ENCODE results near the gene DAPK1. TPM values are rescaled to one million over a fixed set of nuclear protein-coding genes. Genes with fewer than 3 reads are reported as not detected.

Gene DAPK1
- total RNA-seq, 2 donors from 2014 or later: 39.1 to 40.6 TPM

GRCh38 chr9:87516222-87516925 is 18.7 kb downstream of the DAPK1 start:
- Histone ChIP-seq H3K27me3 (replicated peaks; ENCODE audit: insufficient read depth) (no peaks in the 10 kb centered on the region), H3K4me3 (no peak overlapping the region), H3K4me1 (ENCODE audit: control insufficient read depth in 1 of 2, low read depth in 2 of 2) (no peaks in the 10 kb centered on the region), H3K27ac (no peak overlapping the region), H3K36me3 (no peaks in the 10 kb centered on the region), H3K9me3 (no peaks in the 10 kb centered on the region)
- no peak for TF ChIP-seq CTCF (IDR thresholded peaks at IDR 0.05)
- DNase-seq (ENCODE audit: low spot score): no peak
- no peak for ATAC-seq (ENCODE audit: insufficient number of reproducible peaks, low FRiP score, low read depth)

- Histone ChIP-seq H3K9me3 (no peaks in the 10 kb centered on the region), H3K4me3 (no peak overlapping the region), H3K4me1 (ENCODE audit: control insufficient read depth in 1 of 2, low read depth in 2 of 2) (no peaks in the 10 kb centered on the region), H3K36me3 (no peaks in the 10 kb centered on the region), H3K27ac (no peak overlapping the region), H3K27me3 (replicated peaks; ENCODE audit: insufficient read depth) (no peaks in the 10 kb centered on the region)
- no peak for TF ChIP-seq CTCF (IDR thresholded peaks at IDR 0.05)
- DNase-seq (ENCODE audit: low spot score) (no peak), ATAC-seq (ENCODE audit: insufficient number of reproducible peaks, low FRiP score, low read depth) (no peak)
Observed at GRCh38 chr9:87516926-87517290, 19.2 kb downstream of the DAPK1 start.

- H3K36me3 ChIP-seq: no peaks in the 10 kb centered on the region
- no peak overlapping the region for H3K27ac ChIP-seq
- no peaks in the 10 kb centered on the region for H3K9me3 ChIP-seq
- no peak for ATAC-seq (ENCODE audit: insufficient number of reproducible peaks, low FRiP score, low read depth)
- no peaks in the 10 kb centered on the region for H3K27me3 ChIP-seq (replicated peaks; ENCODE audit: insufficient read depth)
- H3K4me1 ChIP-seq (ENCODE audit: control insufficient read depth in 1 of 2, low read depth in 2 of 2): no peaks in the 10 kb centered on the region
- no peak overlapping the region for H3K4me3 ChIP-seq
- TF ChIP-seq CTCF (IDR thresholded peaks at IDR 0.05): no peak
- DNase-seq (ENCODE audit: low spot score): no peak
Observed at GRCh38 chr9:87517732-87518131, 20.1 kb downstream of the DAPK1 start.

- no peak overlapping the region for H3K27ac ChIP-seq
- H3K4me3 ChIP-seq: no peak overlapping the region
- no peaks in the 10 kb centered on the region for H3K4me1 ChIP-seq (ENCODE audit: control insufficient read depth in 1 of 2, low read depth in 2 of 2)
- no peaks in the 10 kb centered on the region for H3K27me3 ChIP-seq (replicated peaks; ENCODE audit: insufficient read depth)
- no peak for TF ChIP-seq CTCF (IDR thresholded peaks at IDR 0.05)
- no peaks in the 10 kb centered on the region for H3K36me3 ChIP-seq
- no peaks in the 10 kb centered on the region for H3K9me3 ChIP-seq
- DNase-seq (ENCODE audit: low spot score) (no peak), ATAC-seq (ENCODE audit: insufficient number of reproducible peaks, low FRiP score, low read depth) (no peak)
Observed at GRCh38 chr9:87518702-87519335, 21.2 kb downstream of the DAPK1 start.

- Histone ChIP-seq H3K27me3 (replicated peaks; ENCODE audit: insufficient read depth) (no peaks in the 10 kb centered on the region), H3K27ac (no peak overlapping the region), H3K36me3 (no peaks in the 10 kb centered on the region), H3K9me3 (no peaks in the 10 kb centered on the region), H3K4me1 (ENCODE audit: control insufficient read depth in 1 of 2, low read depth in 2 of 2) (no peaks in the 10 kb centered on the region), H3K4me3 (no peak overlapping the region)
- no peak for DNase-seq (ENCODE audit: low spot score)
- TF ChIP-seq CTCF (IDR thresholded peaks at IDR 0.05): no peak
- ATAC-seq (ENCODE audit: insufficient number of reproducible peaks, low FRiP score, low read depth): no peak
Observed at GRCh38 chr9:87519461-87519860, 21.8 kb downstream of the DAPK1 start.
